ENCODE measurements around the gene ANKIB1.

DNA sequence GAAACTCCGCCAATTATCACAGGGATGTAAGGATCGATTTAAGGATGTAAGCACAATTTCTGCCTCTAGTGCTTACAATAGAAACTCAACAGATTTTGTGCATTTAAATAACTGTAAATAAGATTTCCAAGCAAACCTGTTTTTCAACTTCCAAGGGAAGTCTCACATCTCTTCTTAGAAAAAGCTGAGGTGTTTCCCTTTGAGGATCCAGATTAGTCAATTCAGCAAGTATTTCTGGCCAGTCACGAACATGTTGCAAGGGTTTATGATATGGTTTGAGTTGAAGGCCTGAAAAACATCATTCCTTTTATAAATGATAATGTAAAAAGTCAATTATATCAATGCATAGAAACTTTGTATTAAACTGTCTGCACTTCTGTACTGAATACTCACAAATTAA lies 24.0 kb upstream of the ANKIB1 start:
- TF ChIP-seq EZH2 (IDR thresholded peaks at IDR 0.05; ENCODE audit: insufficient read depth, poor library complexity, severe bottlenecking) (no peak), EZH2phosphoT487 (IDR thresholded peaks at IDR 0.05; ENCODE audit: insufficient read depth, low read depth) (no peak)
